HTR-8/SVneo (cell line): ENCODE results near the gene AK1.
"Not testable (repeated sequence)": the region's sequence is repeated elsewhere in the genome, so short reads cannot be mapped to it uniquely, and the experiment has no call there.

ENCODE experiments used
- DNase-seq: peaks from one replicate; pipeline ENCODE4 v3.0.0; 2011; ENCODE audit warnings: low spot score, mixed read lengths; ENCODE audit not compliant: insufficient read length
- FAIRE-seq: peaks from 2 replicates; lab custom pipeline; 2011; peaks lifted over from hg19 to GRCh38; lab: Jason Lieb, UNC

The AK1 gene

GRCh38 chr9:127870153-127870491 is 7.4 kb downstream of the AK1 start:
- FAIRE-seq, DNase-seq: not testable (repeated sequence)

- peak; percentile 16 for FAIRE-seq
- peak; percentile 86 for DNase-seq
These were observed 7.9 kb downstream of the AK1 start for GRCh38 chr9:127869310-127870152.

- FAIRE-seq (no peak), DNase-seq (no peak)
These were observed 9.1 kb downstream of the AK1 start for GRCh38 chr9:127868278-127868902.

- no peak for FAIRE-seq
- DNase-seq = no peak
These were observed 9.9 kb downstream of the AK1 start for GRCh38 chr9:127867356-127868277.

- FAIRE-seq = no peak
- DNase-seq = no peak
These were observed 10.9 kb downstream of the AK1 start for GRCh38 chr9:127866535-127866934.

GRCh38 chr9:127865645-127866464 is 11.6 kb downstream of the AK1 start:
- FAIRE-seq = no peak
- DNase-seq = no peak

- no peak for DNase-seq
- FAIRE-seq = no peak
These were observed 14.3 kb downstream of the AK1 start for GRCh38 chr9:127863191-127863621.

- DNase-seq = no peak
- FAIRE-seq = no peak
These were observed 15.1 kb downstream of the AK1 start for GRCh38 chr9:127862075-127863011.

- no peak for FAIRE-seq
These were observed 16.7 kb downstream of the AK1 start for GRCh38 chr9:127860779-127861178.

GRCh38 chr9:127860260-127860659 is 17.2 kb downstream of the AK1 start:
- no peak for DNase-seq
- no peak for FAIRE-seq

More at GRCh38 chr9:127860779-127861178, 16.7 kb downstream of the AK1 start:
- DNase-seq = no peak

GRCh38 chr9:127858041-127858512 is 19.4 kb downstream of the AK1 start:
- FAIRE-seq = no peak
- DNase-seq = no peak

GRCh38 chr9:127857278-127857677 is 20.2 kb downstream of the AK1 start:
- FAIRE-seq (no peak), DNase-seq (no peak)

GRCh38 chr9:127856729-127857116 is 20.8 kb downstream of the AK1 start:
- FAIRE-seq (no peak), DNase-seq (no peak)

- no peak for FAIRE-seq
These were observed 21.3 kb downstream of the AK1 start for GRCh38 chr9:127856094-127856728.

GRCh38 chr9:127855522-127855921 is 22.0 kb downstream of the AK1 start:
- FAIRE-seq (no peak), DNase-seq (no peak)

More at GRCh38 chr9:127856094-127856728, 21.3 kb downstream of the AK1 start:
- no peak for DNase-seq

- DNase-seq (no peak), FAIRE-seq (no peak)
These were observed 22.5 kb downstream of the AK1 start for GRCh38 chr9:127854960-127855359.

GRCh38 chr9:127854184-127854806 is 23.2 kb downstream of the AK1 start, which contains the start of gene ENG:
ENG (minus strand) TSS chr9:127854658; CDS start chr9:127854355, 303 bp downstream.
- FAIRE-seq (no peak), DNase-seq (peak; percentile 56)
